DMS53 treated with DMSO at 0.1 percent for 48 hours (cell line): Measurements from ENCODE around the gene GMEB2.
"Not testable (repeated sequence)": the region's sequence is repeated elsewhere in the genome, so short reads cannot be mapped to it uniquely, and the experiment has no call there.

Source experiments
- DNase-seq: peaks from one replicate; lab custom pipeline; 2025; ENCODE audit not compliant: unreplicated experiment; lab: John Stamatoyannopoulos, UW

GMEB2 gene

GRCh38 chr20:63561624-63562396 lies 65.1 kb downstream of the GMEB2 start:
- DNase-seq: no peak

GRCh38 chr20:63560856-63561609 lies 65.9 kb downstream of the GMEB2 start:
- no peak for DNase-seq

- DNase-seq: no peak
These were observed 66.5 kb downstream of the GMEB2 start for GRCh38 chr20:63560333-63560805.

GRCh38 chr20:63559485-63560332 lies 67.2 kb downstream of the GMEB2 start:
- not testable (repeated sequence) for DNase-seq

- no peak for DNase-seq
These were observed 68.0 kb downstream of the GMEB2 start for GRCh38 chr20:63558804-63559484.

- no peak for DNase-seq
These were observed 69.4 kb downstream of the GMEB2 start for GRCh38 chr20:63557481-63557891.

GRCh38 chr20:63556873-63557478 lies 69.9 kb downstream of the GMEB2 start:
- no peak for DNase-seq

GRCh38 chr20:63555661-63556381 lies 71.1 kb downstream of the GMEB2 start:
- DNase-seq: no peak

- no peak for DNase-seq
These were observed 72.3 kb downstream of the GMEB2 start for GRCh38 chr20:63554361-63555278.

- DNase-seq: no peak
These were observed 73.0 kb downstream of the GMEB2 start, which contains the start of gene FNDC11 for GRCh38 chr20:63553933-63554290. Gene FNDC11, plus strand, starts transcription at chr20:63554159. Its CDS starts 1,505 bp downstream, at chr20:63555664.

GRCh38 chr20:63553251-63553932 lies 73.5 kb downstream of the GMEB2 start:
- no peak for DNase-seq

- no peak for DNase-seq
These were observed 74.2 kb downstream of the GMEB2 start for GRCh38 chr20:63552481-63553249.

- no peak for DNase-seq
These were observed 75.8 kb downstream of the GMEB2 start for GRCh38 chr20:63551068-63551467.

GRCh38 chr20:63549679-63550282 lies 77.1 kb downstream of the GMEB2 start:
- DNase-seq: no peak

- DNase-seq: no peak
These were observed 77.9 kb downstream of the GMEB2 start for GRCh38 chr20:63549019-63549418.

- DNase-seq: no peak
These were observed 78.4 kb downstream of the GMEB2 start for GRCh38 chr20:63548542-63548941.
